ENCODE measurements around the gene ENTPD1.
"Not testable (repeated sequence)": the region's sequence is repeated elsewhere in the genome, so short reads cannot be mapped to it uniquely, and the experiment has no call there.

Gene ENTPD1, protein sequence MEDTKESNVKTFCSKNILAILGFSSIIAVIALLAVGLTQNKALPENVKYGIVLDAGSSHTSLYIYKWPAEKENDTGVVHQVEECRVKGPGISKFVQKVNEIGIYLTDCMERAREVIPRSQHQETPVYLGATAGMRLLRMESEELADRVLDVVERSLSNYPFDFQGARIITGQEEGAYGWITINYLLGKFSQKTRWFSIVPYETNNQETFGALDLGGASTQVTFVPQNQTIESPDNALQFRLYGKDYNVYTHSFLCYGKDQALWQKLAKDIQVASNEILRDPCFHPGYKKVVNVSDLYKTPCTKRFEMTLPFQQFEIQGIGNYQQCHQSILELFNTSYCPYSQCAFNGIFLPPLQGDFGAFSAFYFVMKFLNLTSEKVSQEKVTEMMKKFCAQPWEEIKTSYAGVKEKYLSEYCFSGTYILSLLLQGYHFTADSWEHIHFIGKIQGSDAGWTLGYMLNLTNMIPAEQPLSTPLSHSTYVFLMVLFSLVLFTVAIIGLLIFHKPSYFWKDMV

DNA sequence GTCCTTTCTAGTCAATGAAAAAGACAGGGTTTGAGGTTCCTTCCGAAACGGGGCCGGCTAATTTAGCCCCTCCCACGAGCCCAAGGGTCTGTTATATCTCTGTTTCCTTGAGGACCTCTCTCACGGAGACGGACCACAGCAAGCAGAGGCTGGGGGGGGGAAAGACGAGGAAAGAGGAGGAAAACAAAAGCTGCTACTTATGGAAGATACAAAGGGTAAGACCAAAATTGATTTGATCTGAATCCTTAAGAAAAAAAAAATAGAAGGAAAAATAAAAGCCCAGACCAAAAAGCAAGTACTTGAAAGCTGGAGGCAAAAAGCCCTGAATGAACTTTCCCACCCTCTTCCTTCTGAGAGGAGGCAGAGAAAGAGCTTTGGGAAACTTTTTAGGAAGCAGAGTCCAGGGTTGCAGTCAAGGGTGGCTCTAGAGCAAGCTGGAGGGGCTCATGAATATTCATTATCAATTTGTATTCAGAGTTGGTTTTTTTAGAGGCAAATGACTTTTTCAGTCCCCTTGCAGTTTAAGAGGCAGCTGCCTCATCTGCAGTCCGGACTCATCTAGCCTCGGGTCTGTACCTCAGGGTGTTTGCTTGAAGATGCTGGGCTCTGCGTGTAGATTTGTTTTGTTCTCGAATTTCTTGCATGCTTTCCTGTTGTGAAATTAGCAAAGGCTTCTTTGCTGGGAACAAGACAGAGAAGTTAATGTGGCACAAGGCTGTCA is at the start of gene ENTPD1:
Gene ENTPD1 (plus strand): TSS at position 123 of the 721 bp plus-strand sequence. CDS start 77 bp downstream, at position 200.
- no peak for DNase-seq (ENCODE audit: low read depth)

DNA sequence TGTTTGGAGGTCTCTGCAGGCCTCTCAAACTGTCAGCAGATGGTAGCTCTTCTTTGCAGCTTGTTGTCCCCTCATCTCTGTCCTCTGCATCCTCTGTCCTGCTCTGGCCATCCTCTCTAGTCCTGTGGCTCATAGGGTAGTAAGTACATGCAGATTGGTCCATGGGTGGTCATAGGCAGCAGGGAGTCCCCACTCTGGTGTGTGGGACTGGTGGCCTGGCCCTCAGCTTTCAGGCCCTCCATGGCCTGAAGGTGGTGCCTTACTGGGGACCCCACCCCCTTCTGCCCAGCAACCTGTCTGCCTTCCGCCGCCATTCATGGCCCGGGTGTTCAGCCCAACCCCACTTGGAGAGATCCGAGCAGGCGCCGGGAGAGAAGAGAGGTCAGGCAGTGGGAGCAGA is 49.4 kb upstream of the ENTPD1 start:
- DNase-seq (ENCODE audit: low read depth): no peak

DNA sequence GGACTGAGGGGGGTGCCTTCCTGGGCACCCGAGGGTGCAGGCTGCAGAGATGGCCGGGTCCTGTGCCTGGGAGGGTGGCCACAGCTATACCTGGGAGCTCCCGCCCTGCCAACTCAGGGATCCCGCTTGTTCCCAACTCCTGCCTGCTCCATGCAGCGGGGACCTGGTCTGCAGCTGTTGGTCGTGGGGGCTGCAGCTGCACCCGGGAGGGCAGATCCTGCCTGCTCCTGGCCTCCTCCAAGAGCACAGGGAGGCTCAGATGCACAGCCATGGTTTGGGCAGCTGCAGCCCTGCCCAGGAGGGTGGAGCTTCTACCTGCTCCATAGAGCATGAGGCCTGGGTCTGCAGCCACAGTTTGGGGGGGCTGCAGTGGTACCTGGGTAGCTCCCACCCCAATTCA is 49.0 kb upstream of the ENTPD1 start:
- DNase-seq (ENCODE audit: low read depth): no peak

DNA sequence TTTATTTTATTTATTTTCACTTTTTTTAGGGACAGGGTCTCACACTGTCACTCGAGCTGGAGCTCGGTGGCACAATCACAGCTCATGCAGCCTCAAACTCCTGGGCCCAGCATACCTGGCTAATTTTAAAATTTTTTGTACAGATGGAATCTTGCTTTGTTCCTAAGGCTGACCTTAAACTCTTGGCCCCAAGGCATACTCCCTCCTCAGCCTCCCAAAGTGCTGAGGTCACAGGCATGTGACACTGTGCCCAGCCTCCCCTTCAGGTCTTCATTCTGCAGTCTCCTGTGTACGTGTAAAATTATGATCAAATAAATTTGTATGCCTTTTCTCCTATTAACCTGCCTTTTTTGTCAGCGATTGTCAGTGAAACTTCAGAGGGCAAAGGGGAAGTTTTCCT is 44.5 kb upstream of the ENTPD1 start:
- DNase-seq (ENCODE audit: low read depth): no peak

DNA sequence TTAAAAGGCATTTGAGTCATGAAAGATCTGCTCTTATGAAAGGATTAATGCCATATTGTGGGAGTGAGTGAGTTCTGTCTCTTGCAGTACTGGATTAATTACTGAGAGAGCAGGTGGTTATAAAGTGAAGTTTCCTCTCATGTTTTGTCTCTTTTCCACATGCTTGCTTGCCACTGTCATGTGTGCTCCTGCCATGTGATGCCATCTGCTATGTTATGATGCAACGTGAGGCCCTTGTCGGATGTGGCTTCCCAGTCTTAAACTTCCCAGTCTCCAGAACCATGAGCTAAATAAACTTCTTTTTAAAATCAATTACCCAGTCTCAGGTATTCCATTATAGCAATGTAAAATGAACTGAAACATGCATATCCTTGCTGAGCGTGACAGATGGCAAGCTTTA is 39.5 kb upstream of the ENTPD1 start:
- DNase-seq (ENCODE audit: low read depth): no peak

DNA sequence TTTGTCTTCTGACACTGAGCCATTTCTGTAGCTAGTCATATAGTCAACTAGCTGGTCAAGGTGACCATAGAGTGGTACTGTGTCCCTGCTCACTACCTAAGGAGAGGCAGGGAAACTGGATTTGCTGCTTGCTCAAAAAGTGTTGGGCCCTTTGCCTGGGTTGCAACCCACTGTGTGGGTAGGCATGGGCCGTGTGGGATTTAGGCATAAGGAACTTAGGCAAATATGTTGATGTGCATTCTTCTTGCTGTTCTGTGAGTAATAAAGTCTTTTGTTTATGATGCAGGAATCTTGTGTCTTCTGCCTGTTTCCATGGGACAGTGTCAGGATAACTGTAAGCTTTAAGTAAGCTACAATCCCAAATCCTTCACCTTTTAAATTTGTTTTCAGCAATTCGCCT is 39.1 kb upstream of the ENTPD1 start:
- DNase-seq (ENCODE audit: low read depth): no peak

DNA sequence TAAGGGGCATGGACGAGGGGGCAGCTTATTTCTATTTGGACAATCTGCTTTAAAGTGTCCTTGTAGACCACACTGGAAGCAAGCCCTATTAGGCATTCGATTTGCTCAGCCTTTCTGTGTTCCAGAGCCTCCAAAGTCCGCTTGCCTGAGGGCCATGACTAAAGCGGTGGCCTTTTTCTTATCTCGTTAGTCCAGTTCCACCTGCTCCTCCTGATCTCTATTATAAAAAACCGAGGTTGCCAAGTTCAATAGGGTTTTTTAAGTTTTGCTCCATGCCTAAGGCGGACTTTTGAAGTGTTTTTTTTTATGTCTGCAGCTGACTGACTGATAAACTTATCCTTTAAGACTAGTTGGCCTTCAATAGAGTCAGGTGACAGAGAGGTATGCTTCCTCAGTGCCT is 35.2 kb upstream of the ENTPD1 start:
- DNase-seq (ENCODE audit: low read depth): not testable (repeated sequence)

DNA sequence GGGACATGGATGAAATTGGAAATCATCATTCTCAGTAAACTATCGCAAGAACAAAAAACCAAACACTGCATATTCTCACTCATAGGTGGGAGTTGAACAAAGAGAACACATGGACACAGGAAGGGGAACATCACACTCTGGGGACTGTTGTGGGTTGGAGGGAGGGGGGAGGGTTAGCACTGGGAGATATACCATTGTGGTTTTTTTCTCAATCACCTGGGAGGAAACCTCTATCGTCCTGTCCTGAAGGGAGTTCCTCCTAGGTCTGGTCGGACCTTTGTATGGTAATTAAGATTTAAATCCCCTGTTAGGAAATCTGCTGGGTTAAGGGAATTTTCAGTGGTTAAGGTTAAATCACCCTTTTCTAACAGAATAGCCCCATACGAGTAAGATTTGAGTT is 33.5 kb upstream of the ENTPD1 start:
- not testable (repeated sequence) for DNase-seq (ENCODE audit: low read depth)

DNA sequence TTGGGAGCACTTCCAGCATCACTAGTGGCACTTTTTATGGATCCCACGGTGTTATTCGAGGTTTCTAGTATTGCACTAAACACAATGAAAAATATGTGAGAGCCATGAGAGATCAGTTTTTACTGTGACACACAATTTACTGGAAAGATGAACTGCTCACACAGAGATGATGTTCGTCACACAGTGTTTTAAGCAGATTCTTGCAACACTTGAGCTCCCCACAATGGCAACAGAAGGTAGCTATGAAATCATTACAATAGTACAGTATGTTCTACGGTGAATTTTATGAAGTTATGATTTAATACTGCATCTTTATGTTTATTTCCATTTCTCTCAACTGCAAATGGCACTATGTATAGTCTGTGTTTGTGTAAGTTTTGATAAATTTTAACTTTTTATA is 27.4 kb upstream of the ENTPD1 start:
- no peak for DNase-seq (ENCODE audit: low read depth)

DNA sequence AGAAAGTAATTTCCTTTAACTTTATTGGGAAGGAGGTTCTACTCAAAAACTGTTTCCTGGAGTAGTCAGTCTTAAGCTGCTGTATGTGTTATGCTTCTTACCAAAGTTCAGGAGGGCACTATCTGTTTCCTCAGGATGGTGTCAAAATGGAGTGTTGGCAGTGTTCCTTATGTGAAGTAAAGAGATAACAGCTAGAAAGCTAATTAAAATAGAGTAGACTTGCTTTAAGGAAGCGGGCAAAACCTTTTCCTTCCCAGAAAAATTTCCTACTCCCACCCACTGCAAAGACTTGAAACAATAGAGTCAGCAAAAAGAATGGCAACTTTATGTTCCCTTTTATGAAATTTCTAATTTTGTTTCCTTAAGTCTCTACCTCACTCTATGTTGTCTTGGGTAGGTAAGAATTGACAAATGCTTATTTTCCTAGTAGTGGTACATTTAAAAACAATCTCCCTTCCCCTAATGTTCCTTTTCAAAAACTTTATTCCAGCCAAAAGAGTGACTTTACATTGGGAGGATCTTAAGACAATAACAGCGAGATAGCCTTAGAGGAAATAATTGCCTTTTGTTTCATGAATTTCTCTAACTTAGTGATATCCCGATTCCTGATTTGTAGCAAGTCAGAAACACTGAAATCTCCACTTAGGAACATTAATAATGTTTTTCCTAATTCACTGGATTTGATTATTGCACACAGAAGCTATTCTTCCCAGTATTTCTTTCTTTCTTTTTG is 26.5 kb upstream of the ENTPD1 start:
- no peak for DNase-seq (ENCODE audit: low read depth)

DNA sequence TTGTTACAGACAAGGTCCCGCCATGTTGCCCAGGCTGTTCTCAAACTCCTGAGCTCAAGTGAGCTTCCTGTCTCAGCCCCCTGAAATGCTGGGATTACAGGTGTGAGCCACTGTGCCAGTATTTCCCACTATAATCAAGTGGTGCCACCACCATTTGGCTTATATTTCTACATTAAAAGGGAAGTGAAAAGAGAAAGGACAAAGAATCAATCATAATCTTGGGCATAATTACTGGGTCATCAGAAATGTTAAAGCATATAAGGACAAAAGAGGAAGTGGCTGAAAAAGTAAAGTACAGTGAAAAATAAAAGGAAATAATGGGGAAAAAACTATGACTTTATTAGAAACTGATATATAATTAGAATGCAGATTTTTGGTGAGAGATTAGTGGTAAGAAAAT is 25.7 kb upstream of the ENTPD1 start:
- no peak for DNase-seq (ENCODE audit: low read depth)

DNA sequence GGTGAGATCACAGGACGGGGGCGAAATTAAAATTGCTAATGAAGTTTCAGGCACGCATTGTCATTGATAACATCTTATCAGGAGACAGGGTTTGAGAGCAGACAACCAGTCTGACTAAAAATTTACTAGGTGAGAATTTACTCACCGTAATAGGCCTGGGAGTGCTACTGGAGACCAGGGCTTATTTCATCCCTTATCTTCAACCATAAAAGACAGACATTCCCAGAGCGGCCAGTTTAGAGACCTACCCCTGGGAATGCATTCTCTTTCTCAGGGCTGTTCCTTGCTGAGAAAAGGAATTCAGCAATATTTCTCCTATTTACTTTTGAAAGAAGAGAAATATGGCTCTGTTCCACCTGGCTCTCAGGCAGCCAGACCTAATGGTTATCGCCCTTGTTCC is 23.1 kb upstream of the ENTPD1 start:
- not testable (repeated sequence) for DNase-seq (ENCODE audit: low read depth)

DNA sequence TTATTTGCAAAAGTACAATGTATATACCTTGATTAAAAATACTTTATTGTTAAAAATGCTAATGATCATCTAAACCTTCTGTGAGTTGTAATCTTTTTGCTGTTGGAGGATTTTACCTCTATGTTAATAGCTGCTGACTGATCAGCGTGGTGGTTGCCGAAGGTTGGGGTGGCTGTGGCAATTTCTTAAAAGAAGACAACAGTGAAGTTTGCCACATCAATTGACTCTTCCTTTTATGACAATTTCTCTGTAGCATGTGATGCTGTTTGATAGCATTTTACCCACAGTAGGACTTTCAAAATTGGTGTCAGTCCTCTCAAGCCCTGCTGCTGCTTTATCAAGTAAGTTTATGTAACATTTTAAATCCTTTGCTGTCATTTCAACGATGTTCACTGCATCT is 16.9 kb upstream of the ENTPD1 start:
- DNase-seq (ENCODE audit: low read depth): no peak

DNA sequence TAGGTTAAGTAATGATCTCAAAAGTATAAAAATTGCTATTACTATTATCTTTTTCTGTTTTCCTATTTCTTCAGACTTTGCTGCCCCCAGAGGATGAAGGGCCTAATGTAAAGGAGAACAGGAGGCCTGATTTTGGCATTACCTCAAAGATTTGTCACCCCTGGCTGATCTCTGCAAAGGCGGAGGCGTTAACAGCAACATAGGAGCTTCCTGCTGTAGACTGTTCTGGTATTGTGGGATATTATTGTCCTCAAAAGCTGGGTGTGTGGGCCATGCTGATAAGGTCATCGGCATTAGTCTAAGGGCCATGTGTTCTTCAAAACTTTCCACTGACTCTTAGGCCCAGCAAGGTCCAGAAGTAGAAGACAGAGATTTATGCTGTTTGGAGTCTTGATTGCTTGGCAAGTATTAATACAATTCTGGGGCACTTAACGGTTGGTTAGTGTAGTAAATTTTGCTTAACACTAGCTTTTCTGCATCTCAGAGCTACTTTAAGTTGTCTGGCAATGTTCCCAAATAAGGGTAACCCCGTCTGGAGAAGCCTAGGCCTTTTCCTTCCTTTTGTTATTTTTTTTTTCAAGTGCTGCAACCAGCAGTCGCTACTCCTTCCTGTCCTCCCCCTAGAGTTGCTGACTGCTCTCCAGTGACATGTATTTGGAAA is 14.0 kb upstream of the ENTPD1 start:
- DNase-seq (ENCODE audit: low read depth): no peak

DNA sequence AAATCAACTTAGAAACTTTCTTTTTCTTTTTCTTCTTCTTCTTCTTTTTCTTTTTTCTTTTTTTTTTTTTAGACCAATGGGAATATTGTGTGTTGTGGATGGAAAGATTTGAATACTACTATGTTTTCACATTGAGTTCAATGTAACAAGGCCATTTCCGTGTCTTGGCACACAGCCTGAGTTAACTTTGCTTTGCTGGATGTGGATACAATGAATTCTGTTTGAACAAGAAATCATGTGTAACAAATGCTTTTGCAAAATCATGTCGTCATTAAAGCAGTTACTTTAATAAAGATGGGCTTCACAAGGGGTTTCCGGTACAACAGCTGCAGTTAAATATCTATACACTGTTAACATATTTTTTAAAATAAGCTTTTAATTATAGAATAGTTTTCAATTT is 13.5 kb upstream of the ENTPD1 start:
- no peak for DNase-seq (ENCODE audit: low read depth)

DNA sequence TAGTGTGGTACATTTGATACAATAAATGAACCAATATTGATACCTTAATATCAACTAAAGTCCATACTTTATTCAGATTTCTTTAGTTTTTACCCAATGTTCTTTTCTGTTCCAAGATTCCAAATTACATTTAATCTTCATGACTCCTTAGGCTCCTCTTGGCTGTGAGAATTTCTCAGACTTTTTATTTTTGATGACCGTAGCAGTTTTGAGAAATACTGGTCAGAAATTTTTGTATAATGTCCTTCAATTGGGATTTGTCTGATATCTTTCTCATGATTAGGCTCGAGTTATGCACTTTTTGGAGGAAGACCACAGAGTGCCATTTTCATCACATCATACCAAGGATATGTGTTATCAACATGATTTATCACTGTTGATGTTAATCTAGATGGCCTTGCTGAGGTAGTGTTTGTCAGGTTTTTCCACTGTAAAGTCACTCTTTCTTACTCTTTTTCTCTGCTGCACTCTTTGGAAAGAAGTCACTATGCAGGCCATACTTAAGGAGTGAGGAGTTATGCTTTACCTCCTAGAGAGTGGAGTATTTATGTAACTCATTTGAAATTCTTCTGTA is 12.9 kb upstream of the ENTPD1 start:
- no peak for DNase-seq (ENCODE audit: low read depth)

DNA sequence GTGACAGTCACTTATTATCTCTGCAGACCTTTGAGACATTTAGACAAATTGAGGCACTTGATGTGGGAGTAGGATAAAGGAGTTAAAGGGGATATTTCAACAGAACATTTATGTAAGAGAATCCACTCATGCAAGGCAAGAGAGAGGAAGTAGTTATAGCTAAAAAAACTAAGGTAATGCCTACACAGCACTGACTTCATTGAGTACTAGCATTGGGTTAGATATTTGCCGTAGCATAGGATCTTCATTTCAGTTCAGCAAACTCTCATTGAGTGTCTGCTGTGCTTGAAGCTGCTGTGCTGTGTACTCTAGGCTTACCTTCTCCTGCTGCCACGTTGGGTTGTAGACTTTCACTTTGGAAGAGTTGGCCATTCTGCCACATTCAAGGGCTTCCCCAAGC is 10.5 kb upstream of the ENTPD1 start:
- DNase-seq (ENCODE audit: low read depth): no peak

DNA sequence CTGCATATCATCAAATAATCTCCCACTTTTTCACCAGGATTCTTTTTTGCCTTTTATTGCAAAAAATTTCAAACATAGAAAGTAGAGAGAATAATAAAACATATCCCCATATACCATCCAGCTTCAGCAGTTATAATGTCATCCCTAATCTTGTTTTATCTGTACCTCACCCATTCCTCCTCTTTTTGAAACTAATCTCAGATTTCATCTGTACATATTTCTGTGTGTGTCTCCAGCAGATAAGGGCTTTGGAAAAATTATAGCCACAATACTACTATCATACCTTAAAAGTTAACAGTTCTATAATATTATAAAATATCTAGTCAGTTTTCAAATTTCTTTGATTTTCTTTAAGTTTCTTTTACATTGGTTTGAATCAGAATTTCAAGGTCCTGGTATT is 7.6 kb upstream of the ENTPD1 start:
- no peak for DNase-seq (ENCODE audit: low read depth)

DNA sequence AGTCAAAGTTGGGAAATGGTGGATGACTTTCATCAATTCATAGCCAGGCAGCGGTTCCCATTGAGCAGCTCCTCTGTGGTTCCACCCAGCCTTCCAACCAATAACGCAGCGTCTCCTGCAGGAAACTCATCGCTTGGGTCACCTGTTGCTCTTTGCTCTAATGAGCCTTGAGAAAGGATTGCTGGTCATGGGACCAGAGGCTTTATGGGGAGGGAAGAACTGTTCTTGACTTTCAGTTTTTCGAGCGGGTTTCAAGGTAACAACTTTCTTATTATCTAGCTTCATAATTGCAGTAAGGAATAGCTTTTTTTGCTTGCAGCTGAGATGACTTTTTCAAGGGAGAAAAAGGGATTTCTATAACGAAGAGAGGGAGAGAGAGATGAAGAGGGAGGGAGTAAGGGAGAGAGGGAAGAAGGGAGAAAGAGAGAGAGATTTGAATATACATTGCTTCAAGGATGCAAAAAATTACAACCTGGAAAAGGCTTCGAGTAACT is 405 bp upstream of the ENTPD1 start:
- DNase-seq (ENCODE audit: low read depth): no peak

DNA sequence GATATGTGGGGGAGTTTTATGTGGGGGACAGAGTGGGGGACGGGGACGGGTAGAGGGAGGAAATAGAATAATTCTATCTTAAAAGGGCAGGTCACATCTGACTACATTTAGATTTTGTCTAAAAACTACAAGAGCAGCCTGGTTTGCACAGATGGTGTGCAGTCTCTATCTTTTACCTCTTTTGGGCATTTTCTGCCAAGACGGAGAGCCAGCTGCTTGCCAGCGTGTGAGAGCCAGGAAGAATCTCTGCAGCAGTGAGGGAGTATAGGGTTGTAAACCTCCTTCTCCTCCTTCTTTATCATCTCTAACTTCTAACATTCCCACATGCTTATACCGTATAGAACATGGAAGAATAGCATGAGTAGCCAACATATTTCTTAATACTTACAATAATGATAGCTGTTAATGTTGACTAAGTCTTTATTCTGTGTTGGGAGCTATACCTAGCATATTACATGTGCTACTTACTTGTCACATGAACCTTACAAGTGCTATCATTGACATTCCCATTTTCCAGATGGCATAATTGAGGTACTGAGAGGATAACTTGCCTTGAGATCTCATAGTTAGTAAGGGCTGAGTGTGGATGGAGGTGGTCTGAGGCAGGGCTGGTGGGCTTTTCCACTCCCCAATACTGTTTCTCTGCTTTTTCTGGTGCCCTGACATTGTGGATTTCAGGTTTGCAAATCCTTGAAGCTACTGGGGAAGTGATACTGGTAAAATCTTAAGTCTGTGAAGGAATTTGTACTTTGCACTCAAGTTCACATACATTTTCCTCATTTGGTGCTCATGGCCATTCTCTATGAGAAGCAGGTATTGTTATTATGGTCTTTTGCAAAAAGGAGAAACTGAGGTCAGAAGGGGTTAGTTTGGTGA is 1.1 kb downstream of the ENTPD1 start:
- no peak for DNase-seq (ENCODE audit: low read depth)
